Endothelial cell of umbilical vein (primary cell): Measurements from ENCODE around the gene KASH5.

ENCODE experiments used
- CTCF ChIP-seq, 2 donors: IDR thresholded peaks; 1 replicate in 1 of 2; 2 replicates in 1 of 2; pipeline ENCODE4 v1.5.1; 2011; ENCODE audit warnings: low read length in 2 of 2, mild to moderate bottlenecking in 2 of 2, moderate library complexity in 2 of 2, control low read depth in 1 of 2, inconsistent platforms in 1 of 2, low read depth in 1 of 2; ENCODE audit not compliant: insufficient read depth in 1 of 2; ENCODE audit errors: extremely low read depth in 1 of 2
- EZH2 ChIP-seq: IDR thresholded peaks from 2 replicates; pipeline ENCODE4 v1.6.1; 2012; ENCODE audit warnings: borderline replicate concordance, low read depth, mild to moderate bottlenecking, moderate library complexity, low read length, inconsistent platforms; ENCODE audit not compliant: severe bottlenecking
- JUN ChIP-seq: IDR thresholded peaks from 2 replicates; pipeline ENCODE4 v1.6.1; 2011; ENCODE audit warnings: borderline replicate concordance, low read depth; ENCODE audit not compliant: insufficient read length, insufficient read depth
- POLR2A ChIP-seq: IDR thresholded peaks from 2 replicates; pipeline ENCODE4 v1.6.1; 2012; ENCODE audit warnings: low read depth, mild to moderate bottlenecking, control low read depth, low read length
- POLR2AphosphoS5 ChIP-seq: IDR thresholded peaks from 2 replicates; pipeline ENCODE4 v1.6.1; 2012; ENCODE audit warnings: low read depth, mild to moderate bottlenecking, control low read depth, low read length, moderate library complexity; ENCODE audit not compliant: insufficient read depth
- TF ChIP-seq, protein P1 (sequence below): IDR thresholded peaks from 2 replicates; pipeline ENCODE4 v1.6.1; 2011; ENCODE audit not compliant: insufficient read depth, insufficient read length

GRCh38 chr19:49408816-49409440 is 20.9 kb downstream of the KASH5 start:
- no peak for TF ChIP-seq CTCF (IDR thresholded peaks at IDR 0.05; ENCODE audit: extremely low read depth in 1 of 2, insufficient read depth in 1 of 2, low read depth in 1 of 2, low read length in 2 of 2)
- no peak for TF ChIP-seq EZH2
- TF ChIP-seq, protein P1, sequence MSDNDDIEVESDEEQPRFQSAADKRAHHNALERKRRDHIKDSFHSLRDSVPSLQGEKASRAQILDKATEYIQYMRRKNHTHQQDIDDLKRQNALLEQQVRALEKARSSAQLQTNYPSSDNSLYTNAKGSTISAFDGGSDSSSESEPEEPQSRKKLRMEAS = no peak
- no peak for TF ChIP-seq POLR2A
- TF ChIP-seq POLR2AphosphoS5 = no peak
- TF ChIP-seq JUN = no peak
